Uterus (tissue), 2 donors: ENCODE results near the gene CARMIL3.
"Not testable (repeated sequence)": the region's sequence is repeated elsewhere in the genome, so short reads cannot be mapped to it uniquely, and the experiment has no call there.

Source experiments
- CTCF ChIP-seq, 4 experiments: fragments of 200-600 bp in 2 of 4; fragments of 450-650 bp in 2 of 4; sonication (generic) in 2 of 4; IDR thresholded peaks; one replicate each; pipeline ENCODE4 v1.5.1; 2016 to 2019; ENCODE audit warnings: antibody characterized with exemption in 4 of 4, mild to moderate bottlenecking in 2 of 4, moderate library complexity in 1 of 4
- POLR2A ChIP-seq, 2 donors: fragments of 450-650 bp; IDR thresholded peaks; one replicate each; pipeline ENCODE4 v1.6.1; 2016; ENCODE audit warnings: antibody characterized with exemption in 2 of 2, mild to moderate bottlenecking in 1 of 2, moderate library complexity in 1 of 2

- not testable (repeated sequence) for TF ChIP-seq POLR2A, CTCF (IDR thresholded peaks at IDR 0.05)
Observed at GRCh38 chr14:24029687-24030086, 22.1 kb upstream of the CARMIL3 start.
